HEK293 (cell line): ENCODE data around the gene PCDH10.

Source experiments
- CTCF ChIA-PET: fragments of 350-600 bp; formaldehyde crosslinking; extraction: SDS; loops from one replicate; lab custom pipeline; 2021; ENCODE audit warnings: antibody characterized with exemption; lab: Yijun Ruan, JAX
- POLR2A ChIA-PET: fragments of 300-600 bp; formaldehyde crosslinking; extraction: SDS; loops from one replicate; lab custom pipeline; 2020; ENCODE audit warnings: antibody characterized with exemption, inconsistent platforms; lab: Yijun Ruan, JAX
- H3K27ac ChIP-seq: fragments of 200-500 bp; sonication (Bioruptor generic); 2 replicates; pipeline ENCODE4 v1.5.1; 2014; ENCODE audit warnings: low read depth, low read length, control low read depth, inconsistent platforms; ENCODE audit errors: extremely low read depth
- H3K36me3 ChIP-seq, 2 experiments: fragments of 200-500 bp in 1 of 2; sonication (Bioruptor generic) in 1 of 2; 1 replicate in 1 of 2; 2 replicates in 1 of 2; pipeline ENCODE4 v1.5.1; 2014 to 2017; ENCODE audit warnings: inconsistent platforms in 2 of 2, low read length in 2 of 2; ENCODE audit not compliant: control insufficient read depth in 2 of 2, insufficient read depth in 1 of 2
- H3K4me1 ChIP-seq: fragments of 200-500 bp; sonication (Bioruptor generic); 2 replicates; pipeline ENCODE4 v1.5.1; 2014; ENCODE audit warnings: mild to moderate bottlenecking, low read length, inconsistent platforms; ENCODE audit not compliant: control insufficient read depth, insufficient read depth
- H3K4me3 ChIP-seq: 2 replicates; pipeline ENCODE4 v1.5.1; 2011; ENCODE audit warnings: low read depth, mild to moderate bottlenecking, control low read depth, low read length, moderate library complexity
- H3K9me3 ChIP-seq: fragments of 200-500 bp; sonication (Bioruptor generic); 2 replicates; pipeline ENCODE4 v1.5.1; 2014; ENCODE audit warnings: low read depth, low read length, inconsistent platforms; ENCODE audit not compliant: control insufficient read depth, insufficient read depth
- KLF1 ChIP-seq: fragments of 450-650 bp; formaldehyde crosslinking; IDR thresholded peaks from 2 replicates; pipeline ENCODE4 v1.5.1; 2016; ENCODE audit warnings: missing biosample characterization, missing genetic modification characterization
- MYNN ChIP-seq: fragments of 450-650 bp; formaldehyde crosslinking; IDR thresholded peaks from 2 replicates; pipeline ENCODE4 v1.5.1; 2016; ENCODE audit warnings: missing biosample characterization, missing genetic modification characterization, borderline replicate concordance
- SP7 ChIP-seq: fragments of 450-650 bp; formaldehyde crosslinking; IDR thresholded peaks from 2 replicates; pipeline ENCODE4 v1.5.1; 2016; ENCODE audit warnings: missing biosample characterization, missing genetic modification characterization
- WT1 ChIP-seq: fragments of 450-650 bp; formaldehyde crosslinking; IDR thresholded peaks from 2 replicates; pipeline ENCODE4 v1.5.1; 2016; ENCODE audit warnings: missing biosample characterization, missing genetic modification characterization
- ZBTB17 ChIP-seq: fragments of 450-650 bp; formaldehyde crosslinking; IDR thresholded peaks from 2 replicates; pipeline ENCODE4 v1.5.1; 2016; ENCODE audit warnings: missing biosample characterization, missing genetic modification characterization
- ZFHX2 ChIP-seq: fragments of 450-650 bp; formaldehyde crosslinking; conservative IDR thresholded peaks from 2 replicates; pipeline ENCODE4 v1.5.1; 2016; ENCODE audit warnings: missing biosample characterization, missing genetic modification characterization
- ZNF510 ChIP-seq: fragments of 450-650 bp; formaldehyde crosslinking; IDR thresholded peaks from 2 replicates; pipeline ENCODE4 v1.5.1; 2018; ENCODE audit warnings: mild to moderate bottlenecking, missing genetic modification characterization, missing biosample characterization; ENCODE audit not compliant: insufficient replicate concordance
- ZNF529 ChIP-seq: fragments of 450-650 bp; formaldehyde crosslinking; IDR thresholded peaks from 2 replicates; pipeline ENCODE4 v1.5.1; 2017; ENCODE audit warnings: missing genetic modification characterization, missing biosample characterization; ENCODE audit not compliant: insufficient replicate concordance
- ZNF654 ChIP-seq: fragments of 450-650 bp; formaldehyde crosslinking; IDR thresholded peaks from 2 replicates; pipeline ENCODE4 v1.5.1; 2016; ENCODE audit warnings: low read depth, missing biosample characterization, missing genetic modification characterization
- ZNF664 ChIP-seq: fragments of 450-650 bp; formaldehyde crosslinking; IDR thresholded peaks from 2 replicates; pipeline ENCODE4 v1.5.1; 2016; ENCODE audit warnings: missing biosample characterization, missing genetic modification characterization
- ZNF785 ChIP-seq: fragments of 450-650 bp; formaldehyde crosslinking; IDR thresholded peaks from 2 replicates; pipeline ENCODE4 v1.5.1; 2016; ENCODE audit warnings: missing biosample characterization, missing genetic modification characterization
- ZSCAN16 ChIP-seq: fragments of 450-650 bp; formaldehyde crosslinking; IDR thresholded peaks from 2 replicates; pipeline ENCODE4 v1.5.1; 2016; ENCODE audit warnings: missing biosample characterization, missing genetic modification characterization
- TF ChIP-seq, protein P1 (sequence below): fragments of 450-650 bp; formaldehyde crosslinking; IDR thresholded peaks from 2 replicates; pipeline ENCODE4 v1.5.1; 2016; ENCODE audit warnings: missing biosample characterization, missing genetic modification characterization
- TF ChIP-seq, protein P2 (sequence below): fragments of 450-650 bp; formaldehyde crosslinking; IDR thresholded peaks from 2 replicates; pipeline ENCODE4 v1.5.1; 2017; ENCODE audit warnings: missing biosample characterization, missing genetic modification characterization
- TF ChIP-seq, protein P3 (sequence below): fragments of 450-650 bp; formaldehyde crosslinking; IDR thresholded peaks from 2 replicates; pipeline ENCODE4 v1.5.1; 2016; ENCODE audit warnings: missing biosample characterization, missing genetic modification characterization
- TF ChIP-seq, protein P4 (sequence below): fragments of 450-650 bp; formaldehyde crosslinking; IDR thresholded peaks from 2 replicates; pipeline ENCODE4 v1.5.1; 2016; ENCODE audit warnings: missing biosample characterization, missing genetic modification characterization, borderline replicate concordance
- TF ChIP-seq, protein P5 (sequence below): fragments of 450-650 bp; formaldehyde crosslinking; conservative IDR thresholded peaks from 2 replicates; pipeline ENCODE4 v1.5.1; 2016; ENCODE audit warnings: low read depth, missing biosample characterization, missing genetic modification characterization
- TF ChIP-seq, protein P6 (sequence below): fragments of 450-650 bp; formaldehyde crosslinking; IDR thresholded peaks from 2 replicates; pipeline ENCODE4 v1.5.1; 2017; ENCODE audit warnings: missing biosample characterization, missing genetic modification characterization

Gene PCDH10

DNA sequence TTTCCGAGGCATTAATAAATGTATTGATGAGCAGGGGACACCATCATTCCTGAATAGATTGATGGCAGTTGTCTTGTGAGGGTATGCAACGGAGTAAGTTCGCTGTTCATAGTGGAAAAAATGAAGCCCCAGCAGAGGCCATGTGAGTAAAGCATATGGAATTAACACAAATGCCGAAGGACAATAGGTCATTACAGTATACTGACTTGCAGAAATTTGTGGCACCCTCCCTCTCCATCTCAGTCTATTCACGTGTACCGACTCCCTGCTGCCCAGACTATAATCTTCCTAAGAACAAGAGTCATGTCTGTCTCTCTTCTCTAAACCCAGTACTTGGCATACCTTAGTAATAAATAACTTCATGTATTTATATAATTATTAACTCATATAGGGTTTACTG, 47.1 kb upstream of the PCDH10 start (continued):
- TF ChIP-seq, protein P1, sequence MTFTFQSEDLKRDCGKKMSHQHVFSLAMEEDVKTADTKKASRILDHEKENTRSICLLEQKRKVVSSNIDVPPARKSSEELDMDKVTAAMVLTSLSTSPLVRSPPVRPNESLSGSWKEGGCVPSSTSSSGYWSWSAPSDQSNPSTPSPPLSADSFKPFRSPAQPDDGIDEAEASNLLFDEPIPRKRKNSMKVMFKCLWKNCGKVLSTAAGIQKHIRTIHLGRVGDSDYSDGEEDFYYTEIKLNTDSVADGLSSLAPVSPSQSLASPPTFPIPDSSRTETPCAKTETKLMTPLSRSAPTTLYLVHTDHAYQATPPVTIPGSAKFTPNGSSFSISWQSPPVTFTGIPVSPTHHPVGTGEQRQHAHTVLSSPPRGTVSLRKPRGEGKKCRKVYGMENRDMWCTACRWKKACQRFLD (tag by site-specific recombination) = no peak
- TF ChIP-seq MYNN (tag by site-specific recombination) (no peak), ZNF529 (tag by site-specific recombination) (no peak), ZNF664 (no peak), KLF1 (tag by site-specific recombination) (no peak), ZNF510 (tag by site-specific recombination) (no peak)
- TF ChIP-seq, protein P2, sequence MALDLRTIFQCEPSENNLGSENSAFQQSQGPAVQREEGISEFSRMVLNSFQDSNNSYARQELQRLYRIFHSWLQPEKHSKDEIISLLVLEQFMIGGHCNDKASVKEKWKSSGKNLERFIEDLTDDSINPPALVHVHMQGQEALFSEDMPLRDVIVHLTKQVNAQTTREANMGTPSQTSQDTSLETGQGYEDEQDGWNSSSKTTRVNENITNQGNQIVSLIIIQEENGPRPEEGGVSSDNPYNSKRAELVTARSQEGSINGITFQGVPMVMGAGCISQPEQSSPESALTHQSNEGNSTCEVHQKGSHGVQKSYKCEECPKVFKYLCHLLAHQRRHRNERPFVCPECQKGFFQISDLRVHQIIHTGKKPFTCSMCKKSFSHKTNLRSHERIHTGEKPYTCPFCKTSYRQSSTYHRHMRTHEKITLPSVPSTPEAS (tag by site-specific recombination) = no peak
- TF ChIP-seq, protein P3, sequence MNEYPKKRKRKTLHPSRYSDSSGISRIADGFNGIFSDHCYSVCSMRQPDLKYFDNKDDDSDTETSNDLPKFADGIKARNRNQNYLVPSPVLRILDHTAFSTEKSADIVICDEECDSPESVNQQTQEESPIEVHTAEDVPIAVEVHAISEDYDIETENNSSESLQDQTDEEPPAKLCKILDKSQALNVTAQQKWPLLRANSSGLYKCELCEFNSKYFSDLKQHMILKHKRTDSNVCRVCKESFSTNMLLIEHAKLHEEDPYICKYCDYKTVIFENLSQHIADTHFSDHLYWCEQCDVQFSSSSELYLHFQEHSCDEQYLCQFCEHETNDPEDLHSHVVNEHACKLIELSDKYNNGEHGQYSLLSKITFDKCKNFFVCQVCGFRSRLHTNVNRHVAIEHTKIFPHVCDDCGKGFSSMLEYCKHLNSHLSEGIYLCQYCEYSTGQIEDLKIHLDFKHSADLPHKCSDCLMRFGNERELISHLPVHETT (tag by site-specific recombination) = no peak

DNA sequence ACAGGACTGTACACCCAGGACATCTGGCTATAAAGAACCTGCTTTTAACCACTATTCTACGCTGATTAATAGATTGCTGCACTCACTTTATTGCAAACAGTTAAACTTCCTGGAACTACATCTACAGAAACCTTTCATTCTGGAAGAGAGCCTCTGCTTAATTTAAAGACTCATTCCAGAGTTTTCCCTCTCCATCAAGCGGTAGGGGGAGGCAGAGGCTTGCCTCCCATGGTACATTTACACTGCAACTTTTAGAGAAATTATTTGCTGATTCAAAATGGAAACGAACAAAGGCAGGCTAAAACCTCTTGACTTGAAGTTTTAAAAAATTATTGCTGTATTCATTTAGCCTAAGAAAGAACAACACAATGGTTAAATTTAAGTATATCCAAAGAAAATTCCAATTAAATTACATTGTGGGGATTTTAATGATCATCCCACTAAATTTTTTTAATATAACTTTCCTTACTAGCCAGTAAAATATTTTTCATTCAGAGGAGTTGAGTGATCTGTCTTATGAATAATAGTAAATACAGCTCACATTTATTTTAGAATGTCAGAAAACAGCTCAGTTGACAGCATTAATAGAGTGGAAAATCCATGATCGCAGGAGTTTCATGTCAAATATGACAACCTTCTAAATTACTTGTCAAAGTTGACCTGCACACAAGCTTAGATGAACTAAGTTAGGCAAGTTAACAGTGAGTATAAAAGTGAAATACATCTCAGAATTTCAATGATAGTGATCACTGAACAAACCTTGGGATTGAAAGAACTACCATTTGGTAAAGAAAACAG, 46.3 kb upstream of the PCDH10 start:
- Histone ChIP-seq H3K36me3 (no peaks in the 10 kb centered on the region), H3K27ac (no peak overlapping the region), H3K4me1 (no peaks in the 10 kb centered on the region), H3K9me3 (no peaks in the 10 kb centered on the region), H3K4me3 (no peak overlapping the region)
- TF ChIP-seq ZBTB17 (tag by site-specific recombination) = no peak
- CTCF ChIA-PET = no interaction called here
- POLR2A ChIA-PET = no interaction called here

DNA sequence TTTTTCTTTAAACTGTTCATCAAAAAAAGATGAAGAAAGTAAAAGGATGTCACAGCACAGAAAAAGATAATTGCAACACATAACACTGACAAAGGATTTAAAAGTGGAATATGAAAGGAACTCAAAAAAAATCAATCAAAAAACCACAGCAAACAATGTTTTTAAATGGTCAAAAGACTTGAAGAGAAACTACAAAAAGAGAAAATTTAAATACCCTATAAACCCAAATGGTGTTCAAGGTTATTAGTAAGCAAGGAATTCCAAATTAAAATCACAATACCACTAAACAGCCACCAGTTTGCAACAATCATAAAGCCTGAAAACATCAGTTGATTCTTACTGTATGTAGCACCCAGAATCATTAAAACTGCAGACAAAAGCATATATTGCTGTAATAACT, 36.5 kb upstream of the PCDH10 start:
- Histone ChIP-seq H3K4me1 (no peaks in the 10 kb centered on the region), H3K9me3 (no peaks in the 10 kb centered on the region), H3K36me3 (no peaks in the 10 kb centered on the region), H3K4me3 (no peak overlapping the region), H3K27ac (no peak overlapping the region)
- CTCF ChIA-PET = no interaction called here
- POLR2A ChIA-PET = no interaction called here
- TF ChIP-seq ZNF510 (tag by site-specific recombination) (no peak), WT1 (tag by site-specific recombination) (no peak), ZNF785 (tag by site-specific recombination) (no peak), ZBTB17 (tag by site-specific recombination) (no peak), ZFHX2 (tag by site-specific recombination) (no peak), SP7 (tag by site-specific recombination) (no peak), ZNF654 (no peak), ZSCAN16 (tag by site-specific recombination) (no peak)
- TF ChIP-seq, protein P2 (tag by site-specific recombination) = no peak
- TF ChIP-seq, protein P4, sequence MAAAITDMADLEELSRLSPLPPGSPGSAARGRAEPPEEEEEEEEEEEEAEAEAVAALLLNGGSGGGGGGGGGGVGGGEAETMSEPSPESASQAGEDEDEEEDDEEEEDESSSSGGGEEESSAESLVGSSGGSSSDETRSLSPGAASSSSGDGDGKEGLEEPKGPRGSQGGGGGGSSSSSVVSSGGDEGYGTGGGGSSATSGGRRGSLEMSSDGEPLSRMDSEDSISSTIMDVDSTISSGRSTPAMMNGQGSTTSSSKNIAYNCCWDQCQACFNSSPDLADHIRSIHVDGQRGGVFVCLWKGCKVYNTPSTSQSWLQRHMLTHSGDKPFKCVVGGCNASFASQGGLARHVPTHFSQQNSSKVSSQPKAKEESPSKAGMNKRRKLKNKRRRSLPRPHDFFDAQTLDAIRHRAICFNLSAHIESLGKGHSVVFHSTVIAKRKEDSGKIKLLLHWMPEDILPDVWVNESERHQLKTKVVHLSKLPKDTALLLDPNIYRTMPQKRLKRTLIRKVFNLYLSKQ (tag by site-specific recombination) = no peak
- TF ChIP-seq, protein P5, sequence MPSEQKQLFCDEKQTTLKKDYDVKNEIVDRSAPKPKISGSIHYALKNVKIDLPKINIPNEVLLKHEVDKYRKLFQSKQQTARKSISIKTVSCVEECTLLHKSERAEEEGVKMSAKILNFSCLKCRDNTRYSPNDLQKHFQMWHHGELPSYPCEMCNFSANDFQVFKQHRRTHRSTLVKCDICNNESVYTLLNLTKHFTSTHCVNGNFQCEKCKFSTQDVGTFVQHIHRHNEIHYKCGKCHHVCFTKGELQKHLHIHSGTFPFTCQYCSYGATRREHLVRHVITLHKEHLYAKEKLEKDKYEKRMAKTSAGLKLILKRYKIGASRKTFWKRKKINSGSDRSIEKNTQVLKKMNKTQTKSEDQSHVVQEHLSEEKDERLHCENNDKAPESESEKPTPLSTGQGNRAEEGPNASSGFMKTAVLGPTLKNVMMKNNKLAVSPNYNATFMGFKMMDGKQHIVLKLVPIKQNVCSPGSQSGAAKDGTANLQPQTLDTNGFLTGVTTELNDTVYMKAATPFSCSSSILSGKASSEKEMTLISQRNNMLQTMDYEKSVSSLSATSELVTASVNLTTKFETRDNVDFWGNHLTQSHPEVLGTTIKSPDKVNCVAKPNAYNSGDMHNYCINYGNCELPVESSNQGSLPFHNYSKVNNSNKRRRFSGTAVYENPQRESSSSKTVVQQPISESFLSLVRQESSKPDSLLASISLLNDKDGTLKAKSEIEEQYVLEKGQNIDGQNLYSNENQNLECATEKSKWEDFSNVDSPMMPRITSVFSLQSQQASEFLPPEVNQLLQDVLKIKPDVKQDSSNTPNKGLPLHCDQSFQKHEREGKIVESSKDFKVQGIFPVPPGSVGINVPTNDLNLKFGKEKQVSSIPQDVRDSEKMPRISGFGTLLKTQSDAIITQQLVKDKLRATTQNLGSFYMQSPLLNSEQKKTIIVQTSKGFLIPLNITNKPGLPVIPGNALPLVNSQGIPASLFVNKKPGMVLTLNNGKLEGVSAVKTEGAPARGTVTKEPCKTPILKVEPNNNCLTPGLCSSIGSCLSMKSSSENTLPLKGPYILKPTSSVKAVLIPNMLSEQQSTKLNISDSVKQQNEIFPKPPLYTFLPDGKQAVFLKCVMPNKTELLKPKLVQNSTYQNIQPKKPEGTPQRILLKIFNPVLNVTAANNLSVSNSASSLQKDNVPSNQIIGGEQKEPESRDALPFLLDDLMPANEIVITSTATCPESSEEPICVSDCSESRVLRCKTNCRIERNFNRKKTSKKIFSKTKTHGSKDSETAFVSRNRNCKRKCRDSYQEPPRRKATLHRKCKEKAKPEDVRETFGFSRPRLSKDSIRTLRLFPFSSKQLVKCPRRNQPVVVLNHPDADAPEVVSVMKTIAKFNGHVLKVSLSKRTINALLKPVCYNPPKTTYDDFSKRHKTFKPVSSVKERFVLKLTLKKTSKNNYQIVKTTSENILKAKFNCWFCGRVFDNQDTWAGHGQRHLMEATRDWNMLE = no peak
- TF ChIP-seq, protein P6, sequence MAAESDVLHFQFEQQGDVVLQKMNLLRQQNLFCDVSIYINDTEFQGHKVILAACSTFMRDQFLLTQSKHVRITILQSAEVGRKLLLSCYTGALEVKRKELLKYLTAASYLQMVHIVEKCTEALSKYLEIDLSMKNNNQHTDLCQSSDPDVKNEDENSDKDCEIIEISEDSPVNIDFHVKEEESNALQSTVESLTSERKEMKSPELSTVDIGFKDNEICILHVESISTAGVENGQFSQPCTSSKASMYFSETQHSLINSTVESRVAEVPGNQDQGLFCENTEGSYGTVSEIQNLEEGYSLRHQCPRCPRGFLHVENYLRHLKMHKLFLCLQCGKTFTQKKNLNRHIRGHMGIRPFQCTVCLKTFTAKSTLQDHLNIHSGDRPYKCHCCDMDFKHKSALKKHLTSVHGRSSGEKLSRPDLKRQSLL (tag by site-specific recombination) = no peak
